ENCODE data around the gene C1QTNF6. TPM values are rescaled to one million over a fixed set of nuclear protein-coding genes. Genes with fewer than 3 reads are reported as not detected.

C1QTNF6 gene
- 10 to 100 TPM in 1 of 9 donors, 1 to 10 TPM in 8; 2.2 to 28.6 (median 7.0) TPM for total RNA-seq
- 10 to 100 TPM in 2 of 3 donors, 1 to 10 TPM in 1; 2.9 to 45.7 (median 17.9) TPM for polyA plus RNA-seq
- long read RNA-seq, donor 1, transcript C1QTNF6-201 (3 exons, 2,934 nt) = major isoform, 5 of 11 reads
- long read RNA-seq, donor 1, partial matches to known transcripts = 6 of 11 reads
- long read RNA-seq, donor 1, other reads (novel, unspliced or antisense) = 0 of 11 reads
- long read RNA-seq, donor 2 = 0 reads
- long read RNA-seq, donor 3, partial matches to known transcripts = 0 of 1 reads
- long read RNA-seq, donor 3, other reads (novel, unspliced or antisense) = 0 of 1 reads
- long read RNA-seq, donor 4, partial matches to known transcripts = 0 of 3 reads
- long read RNA-seq, donor 4, other reads (novel, unspliced or antisense) = 2 of 3 reads
- long read RNA-seq, donor 5, partial matches to known transcripts = 0 of 10 reads
- long read RNA-seq, donor 5, other reads (novel, unspliced or antisense) = 6 of 10 reads
- long read RNA-seq, donor 6, partial matches to known transcripts = 0 of 2 reads
- long read RNA-seq, donor 6, other reads (novel, unspliced or antisense) = 1 of 2 reads
- long read RNA-seq, donor 7, partial matches to known transcripts = 0 of 1 reads
- long read RNA-seq, donor 7, other reads (novel, unspliced or antisense) = 0 of 1 reads
- long read RNA-seq, donor 8, partial matches to known transcripts = 0 of 3 reads
- long read RNA-seq, donor 8, other reads (novel, unspliced or antisense) = 0 of 3 reads
- long read RNA-seq, donor 9, transcript C1QTNF6-201 (3 exons, 2,934 nt) = major isoform, 7 of 7 reads
- long read RNA-seq, donor 9, partial matches to known transcripts = 0 of 7 reads
- long read RNA-seq, donor 9, other reads (novel, unspliced or antisense) = 0 of 7 reads
- long read RNA-seq, donor 10, partial matches to known transcripts = 0 of 4 reads
- long read RNA-seq, donor 10, other reads (novel, unspliced or antisense) = 0 of 4 reads

- Histone ChIP-seq H3K9me3 (replicated peaks in 1 of 3) (no peaks in the 10 kb centered on the region), H3K4me1 (replicated peaks in 1 of 2) (peaks cover 24 to 54% of the 10 kb centered on the region in 2 donors), H3K4me3 (peak within 1 kb of the TSS in 1 of 4 donors; percentile 45), H3K27ac (peak within 1 kb of the TSS; percentile 62 to 92 (median 67)), H3K36me3 (replicated peaks in 1 of 2) (no peaks in the 10 kb centered on the region), H3K27me3 (no peaks in the 10 kb centered on the region)
- intact Hi-C loops (cut with DNase I) = no loop called here
- 25 to 44% (median 30%) methylated on average over 7 to 17 of the region's 17 CpGs for WGBS, 4 donors
- TF ChIP-seq POLR2A (IDR thresholded peaks at IDR 0.05) = no peak
- TF ChIP-seq, protein P1, sequence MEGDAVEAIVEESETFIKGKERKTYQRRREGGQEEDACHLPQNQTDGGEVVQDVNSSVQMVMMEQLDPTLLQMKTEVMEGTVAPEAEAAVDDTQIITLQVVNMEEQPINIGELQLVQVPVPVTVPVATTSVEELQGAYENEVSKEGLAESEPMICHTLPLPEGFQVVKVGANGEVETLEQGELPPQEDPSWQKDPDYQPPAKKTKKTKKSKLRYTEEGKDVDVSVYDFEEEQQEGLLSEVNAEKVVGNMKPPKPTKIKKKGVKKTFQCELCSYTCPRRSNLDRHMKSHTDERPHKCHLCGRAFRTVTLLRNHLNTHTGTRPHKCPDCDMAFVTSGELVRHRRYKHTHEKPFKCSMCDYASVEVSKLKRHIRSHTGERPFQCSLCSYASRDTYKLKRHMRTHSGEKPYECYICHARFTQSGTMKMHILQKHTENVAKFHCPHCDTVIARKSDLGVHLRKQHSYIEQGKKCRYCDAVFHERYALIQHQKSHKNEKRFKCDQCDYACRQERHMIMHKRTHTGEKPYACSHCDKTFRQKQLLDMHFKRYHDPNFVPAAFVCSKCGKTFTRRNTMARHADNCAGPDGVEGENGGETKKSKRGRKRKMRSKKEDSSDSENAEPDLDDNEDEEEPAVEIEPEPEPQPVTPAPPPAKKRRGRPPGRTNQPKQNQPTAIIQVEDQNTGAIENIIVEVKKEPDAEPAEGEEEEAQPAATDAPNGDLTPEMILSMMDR (IDR thresholded peaks at IDR 0.05) = no peak
- DNase-seq = peak in 4 of 7 donors; percentile 33 to 67 (median 59)
These were observed at the start of gene C1QTNF6 for GRCh38 chr22:37187891-37188761. Gene C1QTNF6 (minus strand): TSS chr22:37188247. CDS start chr22:37188213, 34 bp downstream.

DNA sequence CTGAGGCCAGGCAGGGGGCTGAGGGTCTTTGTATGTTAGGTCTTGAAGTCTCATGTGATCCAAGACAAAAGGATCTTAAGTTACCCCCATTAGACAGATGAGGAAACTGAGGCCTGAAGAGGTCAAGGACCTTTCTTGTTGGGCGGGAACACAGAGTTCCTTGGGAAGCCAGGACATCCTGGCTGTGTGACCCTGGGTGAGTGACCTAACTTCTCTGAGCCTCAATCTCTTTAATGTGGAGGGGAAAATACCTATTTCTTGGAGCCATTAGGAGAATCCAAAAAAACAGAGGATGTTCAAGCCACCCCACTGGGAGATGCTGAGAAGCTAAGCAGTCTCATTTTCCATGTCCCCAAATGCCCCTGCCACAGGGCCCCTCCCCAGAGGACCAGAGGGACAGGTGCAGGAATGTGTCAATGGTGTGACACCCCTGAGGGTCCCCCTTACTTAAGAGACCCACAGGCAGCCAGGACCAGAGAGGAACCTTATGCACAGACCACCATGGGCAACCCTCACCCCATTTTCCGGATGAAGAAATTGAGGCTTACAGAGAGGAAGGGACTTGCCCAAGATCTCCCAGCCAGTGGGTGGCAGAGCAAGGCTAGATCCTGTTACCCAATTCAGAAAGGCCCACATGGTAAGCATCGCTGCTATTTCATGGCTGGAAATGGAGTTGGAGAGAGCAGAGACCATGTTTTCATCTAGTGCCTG is 48.0 kb upstream of the C1QTNF6 start:
- no peak for DNase-seq
- H3K4me3 ChIP-seq = no peak overlapping the region
- TF ChIP-seq, protein P1 (IDR thresholded peaks at IDR 0.05) = no peak
- no peak for TF ChIP-seq POLR2A (IDR thresholded peaks at IDR 0.05)
- H3K27me3 ChIP-seq = no peaks in the 10 kb centered on the region
- WGBS, 4 donors = 77 to 83% (median 79%) methylated on average over 3 of the region's 3 CpGs
- H3K27ac ChIP-seq = no peak overlapping the region
- H3K4me1 ChIP-seq (replicated peaks in 1 of 2) = peaks cover 0 to 8% of the 10 kb centered on the region in 2 donors
- intact Hi-C loops (cut with DNase I) = no loop called here
- H3K9me3 ChIP-seq (replicated peaks in 1 of 3) = no peaks in the 10 kb centered on the region
- no peaks in the 10 kb centered on the region for H3K36me3 ChIP-seq (replicated peaks in 1 of 2)

GRCh38 chr22:37234736-37235711 is 47.0 kb upstream of the C1QTNF6 start:
- no peak overlapping the region for H3K4me3 ChIP-seq
- DNase-seq = no peak
- TF ChIP-seq, protein P1 (IDR thresholded peaks at IDR 0.05) = no peak
- TF ChIP-seq POLR2A (IDR thresholded peaks at IDR 0.05) = no peak
- intact Hi-C loops (cut with DNase I) = no loop called here
- H3K27me3 ChIP-seq = no peaks in the 10 kb centered on the region
- 83 to 86% (median 84%) methylated on average over 15 to 16 of the region's 16 CpGs for WGBS, 4 donors
- no peaks in the 10 kb centered on the region for H3K9me3 ChIP-seq (replicated peaks in 1 of 3)
- H3K4me1 ChIP-seq (replicated peaks in 1 of 2) = peaks cover 3 to 13% of the 10 kb centered on the region in 2 donors
- H3K36me3 ChIP-seq (replicated peaks in 1 of 2) = no peaks in the 10 kb centered on the region
- no peak overlapping the region for H3K27ac ChIP-seq

All from adrenal gland (tissue), 19 donors.